Fibroblast of skin of abdomen (primary cell): Measurements from ENCODE around the gene LRBA.
"Not testable (repeated sequence)": the region's sequence is repeated elsewhere in the genome, so short reads cannot be mapped to it uniquely, and the experiment has no call there.

Experiments
- DNase-seq: peaks from one replicate; pipeline ENCODE4 v3.0.0-alpha.2; 2013

The LRBA gene

DNA sequence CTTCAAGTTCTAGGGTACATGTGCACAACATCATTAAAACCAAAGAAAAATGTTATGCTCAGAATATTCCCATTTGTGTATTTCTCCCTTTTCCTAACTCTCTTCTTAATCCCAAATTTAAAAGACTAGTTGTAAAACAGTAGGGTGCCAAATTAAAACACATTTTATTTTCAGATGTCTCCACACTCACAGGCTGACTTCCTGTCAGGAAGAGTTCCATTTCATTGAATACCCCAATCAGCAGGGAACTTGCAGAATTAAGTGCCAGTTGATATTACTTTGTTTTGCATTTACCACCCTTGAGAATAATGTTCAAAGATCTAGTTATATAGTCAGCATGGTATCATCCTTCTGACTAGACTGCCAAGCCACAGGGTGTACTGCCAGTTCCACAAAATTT is 225.2 kb downstream of the LRBA start:
- DNase-seq, result no peak

DNA sequence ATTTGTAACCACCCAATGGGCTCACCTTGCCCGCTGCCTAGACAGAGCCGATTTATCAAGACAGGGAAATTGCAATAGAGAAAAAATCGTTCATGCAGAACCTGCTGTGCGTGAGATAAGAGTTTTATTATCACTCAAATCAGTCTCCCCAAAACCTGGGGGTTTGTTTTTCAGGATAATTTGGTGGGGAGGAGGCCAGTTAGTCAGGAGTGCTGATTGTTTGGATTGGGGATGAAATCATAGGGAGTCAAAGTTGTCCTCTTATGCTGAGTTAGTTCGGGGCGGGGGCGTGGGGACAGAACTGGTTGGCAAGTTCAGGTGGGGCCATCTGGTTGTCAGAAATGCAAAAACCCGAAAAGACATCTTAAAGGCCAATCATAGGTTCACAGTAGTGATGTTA is 230.1 kb downstream of the LRBA start:
- no peak for DNase-seq

DNA sequence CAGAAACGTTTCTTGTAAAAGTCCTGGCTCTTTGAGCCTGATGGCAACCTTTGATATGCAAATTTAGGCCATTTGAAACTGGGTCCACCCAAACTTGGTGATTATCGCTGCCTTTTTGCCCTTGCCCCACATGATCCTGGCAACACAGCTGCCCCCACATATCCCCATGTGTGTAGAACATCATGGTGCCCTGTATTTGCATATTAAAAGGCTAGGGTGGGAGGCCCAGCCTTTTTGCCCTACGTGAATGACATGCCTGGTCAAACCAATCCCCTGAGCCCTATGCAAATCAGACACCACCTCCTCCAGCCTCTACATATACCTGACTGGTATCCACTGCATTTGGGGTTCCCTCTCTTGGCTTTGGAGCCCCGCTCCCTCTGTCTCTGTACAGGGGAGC is 230.8 kb downstream of the LRBA start:
- no peak for DNase-seq

DNA sequence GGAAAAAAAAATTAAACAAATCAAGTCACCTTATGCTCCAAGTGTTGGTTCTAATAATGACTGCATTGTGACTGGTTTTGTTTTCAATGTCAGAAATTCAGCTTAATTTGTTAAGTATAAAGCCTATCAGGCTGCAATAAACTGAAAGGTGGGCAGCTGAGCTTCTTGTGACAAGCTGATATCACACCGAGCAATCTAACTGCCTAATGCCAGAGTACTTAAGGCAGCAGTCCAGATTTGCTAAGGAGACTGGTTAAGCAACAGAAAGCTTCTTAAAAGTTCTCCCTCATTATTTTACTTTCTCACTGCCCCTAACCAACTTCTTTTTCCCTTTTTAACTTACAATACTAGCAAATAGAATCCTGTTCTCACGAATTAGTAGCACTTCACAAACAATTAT is 232.2 kb downstream of the LRBA start:
- DNase-seq, result no peak

DNA sequence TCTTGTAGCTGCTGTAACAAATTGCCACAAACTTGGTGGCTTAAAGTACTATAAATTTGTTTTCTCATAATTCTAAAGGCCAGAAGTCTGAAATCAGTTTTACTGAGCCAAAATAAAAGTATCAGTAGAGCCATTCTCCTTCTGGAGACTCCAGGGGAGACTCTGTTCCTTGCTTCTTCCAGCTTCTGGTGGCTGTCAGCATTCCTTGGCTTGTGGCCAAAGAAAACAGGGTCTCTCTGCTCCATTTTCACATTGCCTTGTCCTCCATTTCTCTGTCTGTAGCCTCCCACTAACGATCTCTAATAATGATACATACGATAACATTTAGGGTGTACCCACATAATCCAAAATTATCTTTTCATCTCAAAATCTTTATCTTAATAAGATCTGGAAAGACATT is 232.8 kb downstream of the LRBA start:
- peak; percentile 9 for DNase-seq

DNA sequence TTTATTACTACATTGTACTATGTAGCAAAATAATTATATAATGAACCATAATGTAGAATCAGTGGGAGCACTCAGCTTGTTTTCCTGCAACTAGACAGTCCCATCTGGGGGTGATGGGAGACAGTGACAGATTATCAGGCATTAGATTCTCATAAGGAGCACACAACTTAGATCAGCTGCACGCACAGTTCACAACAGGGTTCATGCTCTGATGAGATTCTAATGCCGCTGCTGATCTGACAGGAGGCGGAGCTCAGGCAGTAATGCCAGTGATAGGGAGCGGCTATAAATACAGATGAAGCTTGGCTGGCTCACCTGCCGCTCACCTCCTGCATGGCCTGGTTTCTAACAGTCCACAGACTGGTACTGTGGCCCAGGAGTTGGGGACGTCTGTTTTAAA is 233.9 kb downstream of the LRBA start:
- no peak for DNase-seq

DNA sequence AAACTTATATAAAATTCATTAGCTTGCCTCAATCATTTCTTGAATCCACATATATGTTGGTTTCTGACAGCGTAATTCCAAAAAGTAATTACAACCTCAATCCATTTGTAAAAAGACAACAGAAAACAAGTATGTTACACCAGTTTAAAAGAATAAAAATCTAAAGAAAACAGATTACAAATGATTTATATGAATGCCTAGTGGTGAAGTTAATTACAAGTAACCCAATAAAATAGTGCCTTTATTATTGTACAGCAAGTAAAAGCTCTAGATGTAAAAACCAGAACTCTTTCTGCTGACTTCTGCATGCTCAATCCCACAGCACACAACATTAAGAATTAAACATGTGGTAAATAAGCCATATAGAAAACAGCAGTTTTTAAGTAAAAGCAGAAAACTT is 235.4 kb downstream of the LRBA start:
- DNase-seq, result no peak

DNA sequence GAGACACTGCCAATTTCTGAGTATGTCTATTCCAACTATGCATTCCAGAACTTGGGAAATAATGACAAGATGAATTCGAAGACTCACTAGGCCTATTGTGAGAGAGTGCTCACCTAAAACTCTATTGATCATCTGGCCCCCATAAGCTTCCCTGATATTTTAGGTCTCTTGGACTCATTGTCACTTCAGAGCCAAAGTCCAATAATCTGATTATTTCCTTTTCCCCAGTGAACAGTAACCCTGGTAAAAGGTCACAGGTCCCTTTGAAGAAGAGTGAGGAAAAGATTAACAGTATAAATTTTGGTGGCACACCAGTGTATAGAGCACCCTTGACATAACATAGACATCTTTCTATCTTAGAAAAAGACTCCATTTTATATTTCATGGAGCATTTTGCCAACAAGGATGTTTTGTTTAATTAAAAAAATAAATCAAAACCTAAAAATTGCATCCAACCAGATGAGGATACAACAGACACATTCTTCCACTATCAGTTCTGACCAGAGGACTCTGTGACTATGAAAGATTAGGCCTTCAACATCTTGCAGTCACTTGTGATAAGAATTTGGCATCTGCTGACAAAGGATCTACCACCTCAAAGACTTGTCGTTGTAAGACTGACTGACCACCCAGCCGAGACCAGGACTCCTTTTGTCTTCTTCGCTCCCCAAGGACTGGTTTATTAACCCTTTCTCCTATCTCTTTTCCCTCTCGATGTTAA is 241.2 kb downstream of the LRBA start:
- DNase-seq, result no peak

DNA sequence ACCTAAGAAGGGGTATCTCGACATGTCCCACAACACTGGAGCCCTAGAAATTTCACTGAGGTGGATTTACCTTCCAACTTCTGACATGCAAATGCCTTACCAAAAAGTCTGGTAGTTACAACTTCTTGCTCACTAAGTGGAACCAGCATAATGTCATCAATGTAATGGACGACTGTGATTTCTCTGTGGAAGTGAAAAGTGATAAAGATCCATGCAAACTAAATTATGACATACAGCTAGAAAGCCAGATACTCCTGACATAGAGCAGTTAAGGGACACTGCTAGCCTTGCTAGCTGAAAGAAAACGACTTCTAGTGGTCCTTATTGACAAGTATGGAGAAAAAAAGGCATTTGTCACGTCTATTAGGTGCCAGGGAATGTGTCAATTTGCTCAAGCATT is 242.1 kb downstream of the LRBA start:
- no peak for DNase-seq

DNA sequence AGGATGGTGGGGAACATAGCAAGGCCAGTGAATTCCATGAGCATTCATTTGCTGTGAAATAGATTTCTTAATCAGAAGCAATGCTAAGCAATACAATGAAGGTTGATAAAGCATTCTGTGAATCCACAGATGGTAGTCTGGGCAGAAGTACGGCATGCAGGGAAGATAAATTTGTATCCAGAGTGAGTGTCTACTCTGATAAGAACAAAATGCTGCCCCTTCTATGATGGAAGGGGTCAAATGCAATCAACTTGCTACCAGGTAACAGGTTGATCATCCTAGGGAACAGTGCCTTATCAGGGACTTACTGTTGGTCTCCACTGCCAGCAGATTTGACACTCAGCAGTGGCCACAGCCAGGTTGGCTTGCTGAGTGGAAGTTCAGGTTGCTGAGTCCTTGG is 243.7 kb downstream of the LRBA start:
- no peak for DNase-seq

DNA sequence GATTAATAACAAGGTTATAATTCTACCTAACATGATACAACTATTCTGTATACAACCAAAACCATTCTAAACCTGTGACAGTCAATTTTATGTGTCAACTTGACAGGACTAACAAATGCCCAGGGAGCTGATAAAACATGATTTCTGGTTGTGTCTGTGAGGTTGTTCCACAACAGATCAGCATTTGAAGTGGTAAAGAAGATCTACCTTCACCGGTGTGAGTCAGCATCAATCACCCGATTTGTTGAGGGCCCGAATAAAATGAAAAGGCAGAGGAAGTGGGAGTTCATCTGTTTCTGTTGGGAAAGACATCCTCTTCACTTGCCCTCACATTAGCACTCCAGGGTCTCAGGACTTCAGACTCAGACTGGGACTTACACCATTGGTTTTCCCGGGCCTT is 245.2 kb downstream of the LRBA start:
- DNase-seq, result no peak

DNA sequence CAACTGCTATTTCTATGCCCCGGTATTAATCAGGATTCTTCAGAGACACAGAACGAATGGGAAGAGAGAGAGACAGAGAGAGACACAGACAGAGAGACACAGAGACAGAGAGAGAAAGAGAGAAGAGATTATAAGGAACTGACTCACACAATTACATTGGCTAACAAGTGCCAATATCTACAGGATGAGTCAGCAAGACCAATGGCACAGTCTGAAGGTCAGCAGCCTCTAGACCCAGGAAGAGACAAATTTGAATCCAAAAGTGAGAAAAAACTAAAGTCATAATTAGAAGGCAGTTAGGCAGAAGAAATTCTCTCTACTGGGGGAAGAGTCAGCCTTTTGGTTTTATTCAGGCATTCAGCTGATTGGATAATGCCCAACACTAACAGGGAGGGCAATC is 245.8 kb downstream of the LRBA start:
- peak; percentile 65 for DNase-seq

DNA sequence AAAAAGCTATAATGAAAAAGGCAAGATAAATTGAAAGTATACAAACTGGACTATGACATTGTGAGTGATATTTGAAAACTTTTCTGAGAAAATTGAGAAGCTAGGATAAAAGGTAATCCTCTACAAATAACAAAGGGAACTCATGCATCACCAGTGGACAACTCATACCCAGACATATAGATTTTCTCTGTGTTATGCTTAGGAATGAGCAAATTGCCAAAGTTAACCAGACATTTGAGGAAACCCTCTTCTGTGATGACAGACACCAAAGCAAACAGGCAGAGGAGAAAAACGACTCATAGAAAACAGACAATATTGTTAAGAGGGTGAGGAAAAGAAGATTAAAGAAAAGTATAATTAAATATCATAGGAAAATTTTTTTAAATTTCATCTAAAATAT is 246.6 kb downstream of the LRBA start:
- DNase-seq, result peak; percentile 18

DNA sequence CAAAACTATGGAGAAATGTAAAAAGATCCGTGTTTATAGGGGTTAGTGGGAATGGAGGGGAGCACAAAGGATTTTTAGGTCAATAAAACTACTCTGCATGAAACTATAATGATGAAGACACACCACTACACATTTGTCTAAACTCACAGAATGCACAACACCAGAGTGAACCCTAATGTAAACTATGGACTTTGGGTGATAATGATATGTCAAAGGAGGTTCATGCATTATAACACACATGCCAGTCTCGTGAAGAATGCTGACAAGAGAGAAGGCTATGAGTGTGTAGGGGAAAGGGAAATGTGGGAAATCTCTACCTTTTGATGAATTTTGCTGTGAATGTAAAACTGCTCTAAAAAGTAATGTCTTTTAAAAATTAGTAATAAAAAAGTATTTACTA is 249.9 kb downstream of the LRBA start:
- no peak for DNase-seq

DNA sequence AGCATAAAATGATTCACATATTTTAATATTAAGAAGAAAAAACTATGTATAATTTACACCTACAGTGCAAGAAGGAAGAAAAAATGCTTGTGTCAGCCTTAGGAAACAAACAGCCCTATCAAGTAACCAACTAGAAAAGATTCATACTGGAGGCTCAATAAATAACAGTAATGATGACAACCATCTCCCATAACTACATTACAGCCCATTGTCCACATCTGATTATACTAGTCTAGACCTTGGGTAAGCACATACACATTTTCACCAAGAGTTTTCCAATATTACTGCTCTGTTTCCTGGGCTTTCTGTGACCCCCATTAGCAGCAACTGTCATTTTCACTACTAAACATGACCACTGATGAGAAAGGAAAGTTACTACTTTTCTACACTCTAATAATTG is 263.4 kb downstream of the LRBA start:
- no peak for DNase-seq

DNA sequence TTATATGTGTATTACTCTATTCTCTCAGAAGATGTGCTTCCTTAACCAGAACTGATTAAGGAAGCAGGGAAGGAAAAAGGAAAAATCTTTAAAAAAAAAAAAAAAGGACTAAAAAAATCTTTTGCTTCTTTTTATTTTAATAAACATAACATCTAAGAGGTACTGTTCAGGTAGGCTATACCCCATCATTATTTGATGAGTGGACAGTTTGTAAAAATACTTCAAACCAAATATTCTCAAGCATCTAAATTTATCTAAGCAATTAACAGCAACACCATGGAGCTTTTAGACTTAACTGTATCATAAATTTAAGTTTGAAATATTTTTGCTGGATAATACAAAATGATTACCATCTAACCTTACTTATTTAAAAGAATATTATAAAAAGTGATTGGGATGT is 264.3 kb downstream of the LRBA start:
- no peak for DNase-seq

DNA sequence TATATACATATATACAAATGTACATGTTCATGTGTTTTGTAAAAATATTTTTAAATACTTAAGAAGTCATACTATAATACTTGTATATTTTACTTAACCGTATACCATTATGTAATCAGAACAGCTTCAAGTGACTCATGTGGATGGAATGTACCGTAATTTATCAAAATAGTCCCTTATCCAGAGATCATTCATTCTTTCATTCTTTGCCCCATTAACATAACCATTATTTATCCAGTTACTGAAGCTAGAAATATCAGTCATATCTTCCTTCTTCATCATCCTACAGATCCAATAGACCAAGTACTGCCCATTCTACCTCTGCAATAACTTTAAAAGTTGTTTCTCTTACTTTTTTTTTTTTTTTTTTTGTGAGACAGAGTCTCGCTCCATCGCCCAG is 268.9 kb downstream of the LRBA start:
- peak; percentile 45 for DNase-seq

DNA sequence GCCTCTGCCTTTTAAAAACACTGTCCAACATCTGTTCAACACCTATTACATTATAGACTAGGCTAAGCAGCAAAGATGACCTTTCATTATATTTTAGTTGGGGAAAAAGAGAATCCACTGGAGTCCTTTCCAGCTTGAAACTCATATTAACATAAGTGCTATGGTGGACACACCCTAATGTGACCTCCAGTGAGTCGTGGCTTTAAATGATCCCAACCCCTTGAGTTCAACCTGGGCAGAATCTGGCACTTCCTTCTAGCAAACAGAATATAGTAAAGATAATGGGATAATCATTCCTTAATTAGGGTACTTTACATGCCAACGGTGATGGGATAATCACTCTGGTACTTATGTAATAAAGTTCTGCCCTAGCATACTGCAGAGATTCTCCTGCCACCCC is 270.5 kb downstream of the LRBA start:
- DNase-seq, result no peak

DNA sequence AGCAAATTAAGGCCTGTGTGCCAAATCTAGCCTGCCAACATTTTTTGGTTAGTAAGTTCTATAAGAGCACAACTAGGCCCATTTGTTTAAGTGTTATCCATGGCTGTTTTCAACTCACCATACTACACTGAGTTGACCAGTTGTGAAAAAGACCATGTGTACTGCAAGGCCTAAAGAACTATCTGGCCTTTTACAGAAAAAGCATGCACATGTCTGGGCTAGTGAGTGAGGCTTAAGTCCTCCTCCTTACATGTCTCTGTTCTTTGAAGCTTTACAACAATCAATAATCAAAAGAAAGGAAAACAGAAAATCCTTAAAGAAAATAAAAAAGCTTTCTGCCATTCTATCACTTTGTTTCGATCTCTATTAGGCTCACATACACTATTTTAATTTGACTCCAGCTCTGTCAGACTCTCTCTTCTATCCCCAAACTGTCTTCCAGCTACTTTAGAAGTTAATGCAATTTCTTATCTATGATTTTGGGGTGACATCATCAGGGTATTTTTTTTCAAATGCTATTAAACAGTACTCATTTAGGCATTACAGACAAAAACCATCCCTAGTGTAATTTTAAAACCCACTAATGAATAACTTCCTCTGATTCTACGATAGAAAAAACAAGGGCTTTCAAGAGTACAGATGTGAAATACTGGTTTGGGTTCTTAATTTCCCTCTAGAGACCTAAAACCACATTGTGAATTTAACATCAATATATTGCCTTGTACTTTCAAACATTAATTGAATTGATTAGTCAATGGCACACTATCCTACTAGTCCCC is 271.3 kb downstream of the LRBA start:
- no peak for DNase-seq

DNA sequence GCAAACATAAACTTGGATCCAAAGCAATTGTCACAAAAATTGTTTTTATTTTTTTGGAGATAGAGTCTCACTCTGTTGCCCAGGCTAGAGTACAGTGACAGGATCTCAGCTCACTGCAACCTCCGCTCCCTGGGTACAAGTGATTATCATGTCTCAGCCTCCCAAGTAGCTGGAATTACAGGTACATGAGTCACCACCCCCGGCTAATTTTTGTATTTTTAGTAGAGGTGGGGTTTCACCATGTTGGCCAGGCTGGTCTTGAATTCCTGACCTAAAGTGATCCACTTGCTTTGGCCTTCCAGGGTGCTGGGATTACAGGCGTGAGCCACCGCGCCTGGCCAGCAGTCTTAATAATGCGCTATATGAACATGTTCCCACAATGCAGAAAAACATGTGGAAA is 272.2 kb downstream of the LRBA start:
- not testable (repeated sequence) for DNase-seq

DNA sequence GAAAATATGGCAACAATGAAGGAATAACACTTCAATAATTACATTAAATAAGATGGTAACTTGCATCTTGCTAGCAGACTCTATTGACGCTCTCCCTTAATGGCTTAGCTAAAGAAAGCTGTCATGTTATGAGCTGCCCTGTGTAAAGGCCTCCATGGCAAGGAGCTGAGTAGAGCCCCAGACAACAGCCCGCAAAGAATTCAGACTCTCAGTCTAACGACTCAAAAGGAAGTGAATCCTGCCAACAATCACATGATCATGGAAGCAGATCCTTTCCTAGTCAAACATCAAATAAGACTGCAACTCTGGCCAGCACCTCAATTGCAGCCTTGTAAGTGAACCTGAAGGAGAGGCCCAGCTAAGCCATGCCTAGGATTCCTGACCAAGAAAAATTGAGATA is 275.5 kb downstream of the LRBA start:
- no peak for DNase-seq

DNA sequence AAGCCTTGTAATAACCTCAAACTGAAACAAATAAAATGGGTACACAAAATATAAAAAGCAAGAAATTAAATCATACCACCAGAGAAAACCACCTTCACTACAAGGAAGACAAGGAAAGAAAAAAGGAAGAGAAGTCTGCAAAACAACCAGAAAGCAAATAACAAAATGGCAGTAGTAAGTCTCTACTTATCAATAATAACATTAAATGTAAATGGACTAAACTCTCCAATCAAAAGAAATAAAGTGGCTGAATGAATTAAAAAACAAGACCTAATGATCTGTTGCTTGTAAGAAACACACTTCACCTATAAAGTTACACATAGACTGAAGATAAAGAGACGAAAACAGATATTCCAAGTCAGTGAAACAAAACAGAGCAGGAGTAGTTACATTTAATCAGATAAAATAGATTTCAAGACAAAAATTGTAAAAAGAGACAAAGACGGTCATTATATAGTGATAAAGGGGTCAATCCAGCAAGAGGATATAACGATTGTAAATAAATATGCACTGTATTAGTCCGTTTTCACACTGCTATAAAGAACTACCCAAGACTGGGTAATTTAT is 289.0 kb downstream of the LRBA start:
- DNase-seq, result no peak

DNA sequence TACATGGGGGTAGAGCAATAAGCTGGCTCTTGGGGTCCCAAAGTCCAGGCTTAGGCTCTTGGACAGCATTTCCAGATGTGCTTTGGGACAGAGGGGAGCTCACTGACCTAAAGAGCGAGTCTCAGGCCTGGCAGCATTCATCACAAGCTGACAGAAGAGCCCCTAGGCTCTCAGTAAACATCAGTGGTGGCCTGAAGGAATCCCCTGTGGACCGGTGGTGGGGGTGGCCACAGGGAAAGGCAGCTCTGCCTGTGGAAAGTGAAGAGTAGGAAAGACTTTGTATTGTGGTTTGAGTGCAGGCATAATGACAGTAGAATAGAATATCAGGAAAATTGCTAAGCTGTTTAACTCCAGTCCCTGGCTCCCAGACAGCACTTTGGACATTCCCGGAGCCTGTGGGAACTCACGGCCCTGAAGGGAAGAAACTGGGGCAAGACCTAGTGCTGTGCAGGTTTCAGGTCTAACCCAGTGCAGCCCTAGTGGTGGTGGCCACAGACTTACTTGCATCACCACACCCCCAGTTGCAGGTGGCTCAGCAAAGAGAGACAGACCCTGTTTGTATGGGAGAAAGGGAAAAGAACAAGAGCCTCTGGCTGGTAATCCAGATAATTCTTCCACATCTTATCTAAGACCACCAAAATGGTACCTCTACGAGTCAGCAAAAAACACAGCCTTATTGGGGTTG is 291.2 kb downstream of the LRBA start:
- no peak for DNase-seq
